DMS153 (cell line): ENCODE results near the gene MDM2.
"Not testable (repeated sequence)": the region's sequence is repeated elsewhere in the genome, so short reads cannot be mapped to it uniquely, and the experiment has no call there.

Experiments used
- DNase-seq: peaks from one replicate; lab custom pipeline; 2025; lab: John Stamatoyannopoulos, UW

Gene MDM2

GRCh38 chr12:68806488-68807237 lies 1.3 kb upstream of the MDM2 start:
- no peak for DNase-seq

- DNase-seq = not testable (repeated sequence)
These were observed 752 bp upstream of the MDM2 start for GRCh38 chr12:68807274-68807575.

GRCh38 chr12:68808388-68809189 lies 612 bp downstream of the MDM2 start:
- peak; percentile 95 for DNase-seq

DNA sequence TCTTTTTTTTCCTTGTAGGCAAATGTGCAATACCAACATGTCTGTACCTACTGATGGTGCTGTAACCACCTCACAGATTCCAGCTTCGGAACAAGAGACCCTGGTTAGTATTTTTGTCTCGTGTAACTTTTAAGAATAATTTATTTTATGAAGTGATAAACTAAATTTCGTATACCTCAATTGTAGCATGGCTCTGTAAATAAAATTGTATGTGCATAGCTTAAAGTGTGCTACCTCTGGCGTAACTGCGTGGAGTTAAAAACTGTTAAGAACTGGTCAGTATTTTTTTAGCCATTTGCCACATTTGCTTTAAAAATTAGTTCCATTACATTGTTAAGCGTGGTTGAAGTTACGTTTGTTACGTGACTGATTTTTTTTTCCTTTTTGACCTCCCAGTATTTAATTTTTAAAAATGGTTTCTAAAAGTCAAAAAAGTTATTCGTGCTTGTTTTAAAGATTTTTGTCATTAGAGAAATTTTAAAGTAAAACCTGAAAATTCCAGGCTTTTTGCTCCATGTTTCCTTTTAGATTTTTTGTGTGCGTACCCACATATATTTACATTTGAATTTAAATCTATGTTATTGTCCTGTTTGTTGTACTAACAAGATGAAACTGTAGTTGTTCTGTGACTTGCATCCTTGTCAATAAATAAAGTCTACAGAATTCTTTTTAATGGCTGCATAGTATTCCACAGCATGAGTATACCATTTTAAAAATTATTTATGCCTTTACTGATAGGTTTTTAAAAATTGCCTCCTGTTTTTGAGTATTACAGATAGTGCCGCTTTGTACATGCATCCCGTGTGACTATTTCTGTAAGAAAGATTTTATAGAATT lies 1.4 kb downstream of the MDM2 start:
- no peak for DNase-seq

DNA sequence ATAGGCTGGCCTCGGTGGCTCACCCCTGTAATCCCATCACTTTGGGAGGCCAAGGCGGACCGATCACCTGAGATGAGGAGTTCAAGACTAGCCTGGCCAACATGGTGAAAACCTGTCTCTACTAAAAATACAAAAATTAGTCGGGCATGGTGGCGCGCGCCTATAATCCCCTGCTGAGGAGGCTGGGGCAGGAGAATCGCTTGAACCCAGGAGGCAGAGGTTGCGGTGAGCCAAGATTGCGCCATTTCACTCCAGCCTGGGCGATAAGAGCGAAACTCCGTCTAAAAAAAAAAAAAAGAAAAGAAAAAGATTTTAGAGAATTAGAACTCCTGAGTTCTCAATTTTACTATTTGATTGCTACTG lies 2.0 kb downstream of the MDM2 start:
- DNase-seq = not testable (repeated sequence)

GRCh38 chr12:68811573-68811972 lies 3.6 kb downstream of the MDM2 start:
- DNase-seq = not testable (repeated sequence)

DNA sequence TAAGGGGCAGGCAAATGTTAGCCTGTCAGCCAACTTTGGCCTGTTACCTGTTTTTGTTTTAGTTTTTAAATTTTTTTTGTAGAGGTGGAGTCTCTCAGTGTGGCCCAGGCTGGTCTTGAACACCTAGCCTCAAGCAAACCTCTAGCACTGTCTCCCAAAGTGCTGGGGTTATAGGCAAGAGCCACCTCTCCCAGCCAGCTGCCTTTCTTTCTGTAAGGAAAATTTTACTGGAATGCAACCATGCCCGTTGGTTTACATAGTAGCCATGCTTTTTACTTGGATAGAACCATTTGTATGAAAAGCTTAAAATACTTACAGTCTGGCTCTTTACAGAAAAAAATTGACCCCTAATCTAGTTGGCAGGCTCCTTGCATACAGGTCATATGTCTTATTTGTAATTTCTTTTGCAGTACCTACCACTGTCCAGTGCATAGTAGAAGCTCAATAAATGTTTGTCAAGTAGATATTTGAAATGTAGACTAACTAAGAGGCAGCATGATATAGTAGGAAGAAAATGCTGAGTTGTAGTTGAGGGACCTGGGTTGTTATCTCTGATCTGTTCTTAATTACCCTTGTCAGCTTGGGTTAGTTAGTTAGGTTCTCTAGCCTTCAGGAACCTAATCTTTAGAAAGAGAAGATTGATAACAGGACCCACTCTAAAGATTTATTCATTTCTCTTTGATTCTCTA lies 4.7 kb downstream of the MDM2 start:
- DNase-seq = no peak

DNA sequence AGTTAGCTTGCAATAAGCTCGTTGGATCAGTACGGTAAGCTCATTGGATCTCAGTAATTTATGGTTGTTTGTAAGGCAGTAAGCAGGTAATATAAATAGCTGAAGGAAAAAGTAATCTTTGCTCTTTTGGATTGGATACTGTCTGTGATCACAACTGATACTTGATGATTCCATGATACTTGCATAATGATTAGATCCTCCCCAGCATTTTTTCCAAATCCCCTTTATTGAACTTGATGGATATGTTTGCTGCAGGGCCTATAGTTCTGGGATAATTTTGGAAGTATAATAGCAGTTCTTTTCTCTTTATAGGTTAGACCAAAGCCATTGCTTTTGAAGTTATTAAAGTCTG lies 5.2 kb downstream of the MDM2 start:
- DNase-seq = no peak

DNA sequence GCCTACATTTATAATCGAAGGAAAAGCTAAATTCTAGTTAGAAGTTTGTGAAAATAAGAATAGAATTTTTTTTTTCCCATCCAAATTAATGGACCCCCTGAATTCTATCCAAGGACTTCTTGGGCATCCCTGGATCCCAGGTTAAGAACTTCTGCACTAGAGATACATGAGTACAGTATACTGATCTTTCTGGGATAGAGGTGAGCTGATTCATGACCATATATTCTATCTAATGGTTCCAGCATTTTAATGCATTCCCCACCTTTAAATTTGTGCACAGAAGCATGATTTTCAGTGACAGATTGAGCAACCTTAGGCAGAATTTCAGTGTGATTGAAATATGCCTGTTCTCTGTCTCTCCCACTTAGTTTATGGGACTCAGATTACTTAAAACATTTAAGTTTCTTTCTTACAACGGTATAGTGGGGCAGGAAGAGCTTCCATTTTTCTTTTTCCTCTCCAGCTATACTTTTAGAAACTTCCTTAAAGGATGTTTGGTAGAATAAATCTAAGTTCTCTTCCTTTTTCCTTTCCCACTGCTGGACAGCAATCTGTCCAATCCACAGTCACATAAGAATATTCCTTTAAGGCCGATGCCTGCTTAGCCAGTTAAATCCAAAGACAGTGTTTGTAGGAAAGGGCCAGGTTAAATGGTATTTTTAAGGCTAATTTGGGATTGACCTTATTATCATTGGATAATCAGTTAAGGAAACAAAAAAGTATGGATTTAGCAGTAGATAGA lies 6.7 kb downstream of the MDM2 start:
- DNase-seq = no peak

GRCh38 chr12:68815232-68815927 lies 7.4 kb downstream of the MDM2 start:
- no peak for DNase-seq

GRCh38 chr12:68815928-68816800 lies 8.2 kb downstream of the MDM2 start:
- no peak for DNase-seq

- not testable (repeated sequence) for DNase-seq
These were observed 11.5 kb downstream of the MDM2 start for GRCh38 chr12:68819481-68819880.

GRCh38 chr12:68821357-68822188 lies 13.6 kb downstream of the MDM2 start:
- no peak for DNase-seq

GRCh38 chr12:68823696-68824095 lies 15.7 kb downstream of the MDM2 start:
- no peak for DNase-seq

DNA sequence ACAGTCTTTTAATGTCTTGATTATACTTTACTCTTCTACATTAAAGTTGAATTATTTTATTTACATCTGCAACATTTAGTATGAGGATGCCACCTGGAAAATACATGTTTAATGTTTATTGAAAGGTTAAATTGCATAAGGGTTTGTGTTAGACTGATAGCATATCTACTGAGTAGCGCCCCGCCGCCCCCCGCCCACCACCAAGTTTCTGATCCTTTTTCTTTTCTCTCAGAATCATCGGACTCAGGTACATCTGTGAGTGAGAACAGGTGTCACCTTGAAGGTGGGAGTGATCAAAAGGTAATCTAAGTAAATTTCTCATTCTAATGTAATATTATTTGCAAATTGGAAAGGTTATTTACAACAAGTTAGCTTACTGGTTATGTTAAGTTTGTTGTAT lies 16.2 kb downstream of the MDM2 start:
- DNase-seq = no peak

- DNase-seq = no peak
These were observed 16.7 kb downstream of the MDM2 start for GRCh38 chr12:68824597-68825250.

GRCh38 chr12:68825569-68826217 lies 17.7 kb downstream of the MDM2 start:
- DNase-seq = no peak
